HG03280 (cell line): ENCODE results near the gene ETV6.

ENCODE experiments used
- ATAC-seq: cut with Tn5 transposase; IDR thresholded peaks from one replicate; pipeline ENCODE4 v1.9.1; 2021; ENCODE audit warnings: mild to moderate bottlenecking, moderate library complexity; ENCODE audit not compliant: unreplicated experiment

Gene ETV6

GRCh38 chr12:11755302-11755930 lies 105.9 kb downstream of the ETV6 start:
- ATAC-seq, result no peak

GRCh38 chr12:11756022-11756421 lies 106.5 kb downstream of the ETV6 start:
- no peak for ATAC-seq

- no peak for ATAC-seq
Measured at GRCh38 chr12:11756523-11756922, 107.0 kb downstream of the ETV6 start.

GRCh38 chr12:11757095-11757494 lies 107.6 kb downstream of the ETV6 start:
- ATAC-seq, result no peak

- ATAC-seq, result no peak
Measured at GRCh38 chr12:11757531-11757930, 108.1 kb downstream of the ETV6 start.

GRCh38 chr12:11758087-11758486 lies 108.6 kb downstream of the ETV6 start:
- ATAC-seq, result no peak

- ATAC-seq, result no peak
Measured at GRCh38 chr12:11758510-11759493, 109.3 kb downstream of the ETV6 start.

GRCh38 chr12:11759494-11759878 lies 110.0 kb downstream of the ETV6 start:
- no peak for ATAC-seq

- no peak for ATAC-seq
Measured at GRCh38 chr12:11759899-11760298, 110.4 kb downstream of the ETV6 start.

GRCh38 chr12:11761869-11762567 lies 112.5 kb downstream of the ETV6 start:
- peak; percentile 37 for ATAC-seq

GRCh38 chr12:11762723-11763326 lies 113.4 kb downstream of the ETV6 start:
- ATAC-seq, result no peak

- ATAC-seq, result no peak
Measured at GRCh38 chr12:11763760-11764520, 114.5 kb downstream of the ETV6 start.

GRCh38 chr12:11764837-11765236 lies 115.4 kb downstream of the ETV6 start:
- no peak for ATAC-seq

GRCh38 chr12:11765421-11765816 lies 115.9 kb downstream of the ETV6 start:
- ATAC-seq, result peak; percentile 28

- peak; percentile 77 for ATAC-seq
Measured at GRCh38 chr12:11765817-11766794, 116.6 kb downstream of the ETV6 start.

GRCh38 chr12:11767029-11767724 lies 117.7 kb downstream of the ETV6 start:
- no peak for ATAC-seq

- ATAC-seq, result no peak
Measured at GRCh38 chr12:11767798-11768197, 118.3 kb downstream of the ETV6 start.

GRCh38 chr12:11768233-11768965 lies 118.9 kb downstream of the ETV6 start:
- no peak for ATAC-seq
